Endothelial cell of umbilical vein (primary cell): ENCODE data around the gene CFAP210. TPM values are rescaled to one million over a fixed set of nuclear protein-coding genes. Genes with fewer than 3 reads are reported as not detected.

Experiments used
- BruUV-seq: library from RNA; stranded (reverse); fragments of 400-500 nt; replicated peaks from 2 replicates; lab custom pipeline; 2021; lab: Mats Ljungman, UMichigan
- CTCF ChIA-PET: fragments of 300-600, 350-600 bp; sonication (Branson Sonifier 250); formaldehyde crosslinking; loops from one replicate; lab custom pipeline; 2021; ENCODE audit warnings: antibody characterized with exemption, inconsistent platforms; lab: Charles Lee
- POLR2A ChIA-PET: fragments of 300-600, 350-600 bp; sonication (Branson Sonifier 250); formaldehyde crosslinking; loops from one replicate; lab custom pipeline; 2021; ENCODE audit warnings: antibody characterized with exemption, inconsistent platforms; lab: Charles Lee
- DNase-seq: peaks from one replicate; pipeline ENCODE4 v3.0.0-alpha.2; 2011; ENCODE audit warnings: low read depth, low spot score
- FAIRE-seq: peaks from 2 replicates; lab custom pipeline; 2011; peaks lifted over from hg19 to GRCh38; lab: Jason Lieb, UNC
- H2AFZ ChIP-seq: 2 replicates; pipeline ENCODE4 v1.6.0; 2012; ENCODE audit warnings: low read depth, low read length, control low read depth, inconsistent platforms
- H3K27ac ChIP-seq: 2 replicates; pipeline ENCODE4 v1.5.1; 2011; ENCODE audit warnings: low read depth, mild to moderate bottlenecking, control low read depth, low read length, moderate library complexity; ENCODE audit not compliant: insufficient read depth
- H3K27me3 ChIP-seq, 2 experiments: 2 replicates each; pipeline versions ENCODE4 v1.6.0 to v1.6.1; 2011; ENCODE audit warnings: low read length in 2 of 2, mixed read lengths in 1 of 2; ENCODE audit not compliant: control insufficient read depth in 2 of 2, insufficient read depth in 2 of 2
- H3K36me3 ChIP-seq, 2 experiments: 2 replicates in 1 of 2; 3 replicates in 1 of 2; pipeline ENCODE4 v1.5.1; 2011; ENCODE audit warnings: low read length in 2 of 2, mild to moderate bottlenecking in 1 of 2, moderate library complexity in 1 of 2; ENCODE audit not compliant: control insufficient read depth in 2 of 2, insufficient read depth in 2 of 2; ENCODE audit errors: extremely low read depth in 1 of 2
- H3K4me1 ChIP-seq: 3 replicates; pipeline ENCODE4 v1.5.1; 2011; ENCODE audit warnings: mild to moderate bottlenecking, low read length; ENCODE audit not compliant: control insufficient read depth, insufficient read depth; ENCODE audit errors: extremely low read depth
- H3K4me2 ChIP-seq: 2 replicates; pipeline ENCODE4 v1.6.1; 2011; ENCODE audit warnings: low read length, control low read depth, mixed read lengths; ENCODE audit not compliant: insufficient read depth
- H3K4me3 ChIP-seq, 3 experiments: fragments of 200-600 bp in 1 of 3; sonication (generic), shearing (Covaris generic) in 1 of 3; replicated peaks in 1 of 3; 2 replicates each; pipeline ENCODE4 v1.5.1; 2011 to 2016; ENCODE audit warnings: control low read depth in 3 of 3, low read length in 3 of 3, mild to moderate bottlenecking in 2 of 3, inconsistent platforms in 1 of 3, low read depth in 1 of 3, moderate library complexity in 1 of 3; ENCODE audit not compliant: insufficient read depth in 1 of 3
- H3K79me2 ChIP-seq: 2 replicates; pipeline ENCODE4 v1.6.0; 2012; ENCODE audit warnings: low read length, inconsistent platforms; ENCODE audit not compliant: control insufficient read depth, insufficient read depth
- H3K9ac ChIP-seq: replicated peaks from 2 replicates; pipeline ENCODE3; 2011; ENCODE audit warnings: low read length, control low read depth; ENCODE audit not compliant: insufficient read depth; ENCODE audit errors: extremely low read depth
- H3K9me1 ChIP-seq: replicated peaks from 3 replicates; pipeline ENCODE4 v1.6.0; 2011; ENCODE audit warnings: mild to moderate bottlenecking, low read length; ENCODE audit not compliant: control insufficient read depth, insufficient read depth; ENCODE audit errors: extremely low read depth
- H3K9me3 ChIP-seq: replicated peaks from 2 replicates; pipeline ENCODE4 v1.5.1; 2012; ENCODE audit warnings: low read length, inconsistent platforms; ENCODE audit not compliant: control insufficient read depth, insufficient read depth
- H4K20me1 ChIP-seq: replicated peaks from 2 replicates; pipeline ENCODE3; 2011; ENCODE audit warnings: mild to moderate bottlenecking, low read length; ENCODE audit not compliant: control insufficient read depth, insufficient read depth; ENCODE audit errors: extremely low read depth
- CTCF ChIP-seq, 2 donors: IDR thresholded peaks; 1 replicate in 1 of 2; 2 replicates in 1 of 2; pipeline ENCODE4 v1.5.1; 2011; ENCODE audit warnings: low read length in 2 of 2, mild to moderate bottlenecking in 2 of 2, moderate library complexity in 2 of 2, control low read depth in 1 of 2, inconsistent platforms in 1 of 2, low read depth in 1 of 2; ENCODE audit not compliant: insufficient read depth in 1 of 2; ENCODE audit errors: extremely low read depth in 1 of 2
- EZH2 ChIP-seq: IDR thresholded peaks from 2 replicates; pipeline ENCODE4 v1.6.1; 2012; ENCODE audit warnings: borderline replicate concordance, low read depth, mild to moderate bottlenecking, moderate library complexity, low read length, inconsistent platforms; ENCODE audit not compliant: severe bottlenecking
- FOS ChIP-seq: IDR thresholded peaks from 2 replicates; pipeline ENCODE4 v1.6.1; 2011; ENCODE audit warnings: mild to moderate bottlenecking, low read length, moderate library complexity, borderline replicate concordance; ENCODE audit not compliant: insufficient read depth
- GATA2 ChIP-seq: IDR thresholded peaks from 2 replicates; pipeline ENCODE4 v1.7.0; 2011; ENCODE audit warnings: low read depth, mild to moderate bottlenecking, moderate library complexity, mixed read lengths, low read length; ENCODE audit not compliant: insufficient read length, insufficient read depth
- JUN ChIP-seq: IDR thresholded peaks from 2 replicates; pipeline ENCODE4 v1.6.1; 2011; ENCODE audit warnings: borderline replicate concordance, low read depth; ENCODE audit not compliant: insufficient read length, insufficient read depth
- MAX ChIP-seq: IDR thresholded peaks from 2 replicates; pipeline ENCODE4 v1.6.1; 2011; ENCODE audit not compliant: insufficient read depth, insufficient read length
- MYC ChIP-seq: IDR thresholded peaks from one replicate; pipeline ENCODE4 v1.6.1; 2011; ENCODE audit warnings: mild to moderate bottlenecking, low read depth, low read length
- POLR2A ChIP-seq: IDR thresholded peaks from 2 replicates; pipeline ENCODE4 v1.6.1; 2012; ENCODE audit warnings: low read depth, mild to moderate bottlenecking, control low read depth, low read length
- POLR2AphosphoS5 ChIP-seq: IDR thresholded peaks from 2 replicates; pipeline ENCODE4 v1.6.1; 2012; ENCODE audit warnings: low read depth, mild to moderate bottlenecking, control low read depth, low read length, moderate library complexity; ENCODE audit not compliant: insufficient read depth
- dilution Hi-C: fragments of 300-500 bp; cut with MboI; formaldehyde crosslinking; loops from one replicate; pipeline ENCODE4 v1.15.0; 2019; ENCODE audit warnings: low sequenced_read_pairs; ENCODE audit not compliant: extremely low pct_ligation_motif_present
- intact Hi-C: fragments of 100-400 bp; cut with micrococcal nuclease; formaldehyde crosslinking; loops from one replicate; pipeline ENCODE4 v1.10.0; 2022
- polyA plus RNA-seq, 4 experiments: library from polyadenylated mRNA; depleted of rRNA in 3 of 4; stranded (reverse) in 3 of 4; unstranded in 1 of 4; fragments of >200 nt; gene quantifications; 2 replicates each; pipeline versions ENCODE4 v1.2.1 to v1.2.3, GENCODE V29; 2011 to 2012; ENCODE audit warnings: missing spikeins in 1 of 4
- total RNA-seq: library from RNA; stranded (reverse); gene quantifications from 2 replicates; pipeline ENCODE4 v1.2.3, GENCODE V29; 2021

Gene CFAP210
- total and polyA plus RNA-seq, 2 donors (not counting 3 experiments of a cell fraction or from before 2014, with no cell fraction given), result not detected

- dilution Hi-C loops, result no loop called here
- FAIRE-seq (no peak), DNase-seq (no peak)
- Histone ChIP-seq H3K4me1 (peaks cover 19% of the 10 kb centered on the region), H3K4me3 (peak overlapping the region in 2 of 3 experiments; percentile 45 to 63), H4K20me1 (no peaks in the 10 kb centered on the region), H3K9ac (no peak overlapping the region), H3K9me1 (no peaks in the 10 kb centered on the region), H2AFZ (peak overlapping the region; percentile 78), H3K27ac (no peak overlapping the region), H3K4me2 (peak overlapping the region; percentile 74), H3K27me3 (peaks cover 0 to 1% of the 10 kb centered on the region in 2 experiments), H3K36me3 (no peaks in the 10 kb centered on the region), H3K79me2 (no peaks in the 10 kb centered on the region), H3K9me3 (no peaks in the 10 kb centered on the region)
- POLR2A ChIA-PET, result no interaction called here
- BruUV-seq, result no TSS peak
- CTCF ChIA-PET, result interaction anchor here (1.2 kb wide), 1 partner anchor 204 kb away, joined by 3 read pairs; no protein-coding TSS in a partner anchor
- no peak for TF ChIP-seq POLR2AphosphoS5
- no peak for TF ChIP-seq MAX
- TF ChIP-seq MYC, result no peak
- no peak for TF ChIP-seq POLR2A
- TF ChIP-seq JUN, result no peak
- TF ChIP-seq GATA2, result no peak
- TF ChIP-seq FOS, result no peak
- no peak for TF ChIP-seq CTCF (IDR thresholded peaks at IDR 0.05; ENCODE audit: extremely low read depth in 1 of 2, insufficient read depth in 1 of 2, low read depth in 1 of 2, low read length in 2 of 2)
- no peak for TF ChIP-seq EZH2
- intact Hi-C loops, result loop anchor here (2.0 kb wide), 2 partner anchors 16 to 38 kb away; partner anchors contain the start of genes CFAP210 and PHOSPHO2
Observed at GRCh38 chr2:169732583-169733358, 38.6 kb upstream of the CFAP210 start.
